ENCODE data around the gene BNIP3.
"Not testable (repeated sequence)": the region's sequence is repeated elsewhere in the genome, so short reads cannot be mapped to it uniquely, and the experiment has no call there.

BNIP3 gene

GRCh38 chr10:131954356-131954965 is 27.3 kb downstream of the BNIP3 start:
- DNase-seq (ENCODE audit: low read depth in 2 of 3, low spot score in 2 of 3), result no peak

- DNase-seq (ENCODE audit: low read depth in 2 of 3, low spot score in 2 of 3), result not testable (repeated sequence)
These were observed 31.8 kb downstream of the BNIP3 start for GRCh38 chr10:131949908-131950307.

- DNase-seq (ENCODE audit: low read depth in 2 of 3, low spot score in 2 of 3), result no peak
These were observed 32.5 kb downstream of the BNIP3 start for GRCh38 chr10:131949041-131949862.

- no peak for DNase-seq (ENCODE audit: low read depth in 2 of 3, low spot score in 2 of 3)
These were observed 33.2 kb downstream of the BNIP3 start for GRCh38 chr10:131948501-131948900.

GRCh38 chr10:131947631-131948347 is 33.9 kb downstream of the BNIP3 start:
- DNase-seq (ENCODE audit: low read depth in 2 of 3, low spot score in 2 of 3), result no peak

- no peak for DNase-seq (ENCODE audit: low read depth in 2 of 3, low spot score in 2 of 3)
These were observed 34.8 kb downstream of the BNIP3 start for GRCh38 chr10:131946880-131947279.

GRCh38 chr10:131946321-131946751 is 35.4 kb downstream of the BNIP3 start:
- no peak for DNase-seq (ENCODE audit: low read depth in 2 of 3, low spot score in 2 of 3)

- no peak for DNase-seq (ENCODE audit: low read depth in 2 of 3, low spot score in 2 of 3)
These were observed 36.6 kb downstream of the BNIP3 start for GRCh38 chr10:131944976-131945695.

- no peak for DNase-seq (ENCODE audit: low read depth in 2 of 3, low spot score in 2 of 3)
These were observed 37.3 kb downstream of the BNIP3 start for GRCh38 chr10:131944412-131944811.

GRCh38 chr10:131943021-131943814 is 38.5 kb downstream of the BNIP3 start:
- DNase-seq (ENCODE audit: low read depth in 2 of 3, low spot score in 2 of 3), result no peak

GRCh38 chr10:131942455-131942854 is 39.3 kb downstream of the BNIP3 start:
- no peak for DNase-seq (ENCODE audit: low read depth in 2 of 3, low spot score in 2 of 3)

- DNase-seq (ENCODE audit: low read depth in 2 of 3, low spot score in 2 of 3), result no peak
These were observed 43.0 kb downstream of the BNIP3 start for GRCh38 chr10:131938681-131939080.

- no peak for DNase-seq (ENCODE audit: low read depth in 2 of 3, low spot score in 2 of 3)
These were observed 43.9 kb downstream of the BNIP3 start for GRCh38 chr10:131937836-131938235.

- DNase-seq (ENCODE audit: low read depth in 2 of 3, low spot score in 2 of 3), result no peak
These were observed 45.0 kb downstream of the BNIP3 start for GRCh38 chr10:131936736-131937135.

- DNase-seq (ENCODE audit: low read depth in 2 of 3, low spot score in 2 of 3), result no peak
These were observed 45.4 kb downstream of the BNIP3 start for GRCh38 chr10:131936294-131936693.

GRCh38 chr10:131935260-131935659 is 46.5 kb downstream of the BNIP3 start:
- DNase-seq (ENCODE audit: low read depth in 2 of 3, low spot score in 2 of 3), result no peak

GRCh38 chr10:131934769-131935168 is 47.0 kb downstream of the BNIP3 start:
- no peak for DNase-seq (ENCODE audit: low read depth in 2 of 3, low spot score in 2 of 3)

GRCh38 chr10:131933696-131934086 is 48.0 kb downstream of the BNIP3 start:
- DNase-seq (ENCODE audit: low read depth in 2 of 3, low spot score in 2 of 3), result no peak

GRCh38 chr10:131933016-131933695 is 48.6 kb downstream of the BNIP3 start:
- no peak for DNase-seq (ENCODE audit: low read depth in 2 of 3, low spot score in 2 of 3)

- no peak for DNase-seq (ENCODE audit: low read depth in 2 of 3, low spot score in 2 of 3)
These were observed 49.7 kb downstream of the BNIP3 start for GRCh38 chr10:131931981-131932380.

Measured in activated CD8-positive, alpha-beta memory T cell treated with anti-CD3 and anti-CD28 coated beads for 48 hours (primary cell).